Activated T-cell treated with anti-CD3 and anti-CD28 coated beads, Interleukin-2, amount 50 U/mL, for 4 hours (primary cell): ENCODE results near the gene TNFRSF18. TPM values are rescaled to one million over a fixed set of nuclear protein-coding genes. Genes with fewer than 3 reads are reported as not detected.
"Not testable (repeated sequence)": the region's sequence is repeated elsewhere in the genome, so short reads cannot be mapped to it uniquely, and the experiment has no call there.

Experiments
- ATAC-seq, 2 donors: fragments of 200-7000 bp; cut with Tn5 transposase; one replicate each; pipeline ENCODE4 v1.10.0; 2021
- DNase-seq: peaks from one replicate; pipeline ENCODE4 v3.0.0-alpha.2; 2020
- H3K27me3 Mint-ChIP-seq: one replicate; pipeline ENCODE4 v1.8.0; 2021; ENCODE audit warnings: low read depth, mixed read lengths
- H3K36me3 Mint-ChIP-seq: one replicate; pipeline ENCODE4 v1.8.0; 2022; ENCODE audit warnings: mixed read lengths; ENCODE audit not compliant: insufficient read depth
- H3K4me1 Mint-ChIP-seq: one replicate; pipeline ENCODE4 v1.8.0; 2021; ENCODE audit warnings: low read depth, mixed read lengths
- H3K4me3 Mint-ChIP-seq: one replicate; pipeline ENCODE4 v1.8.0; 2021; ENCODE audit warnings: mild to moderate bottlenecking, moderate library complexity, mixed read lengths
- H3K9me3 Mint-ChIP-seq: one replicate; pipeline ENCODE4 v1.8.0; 2021; ENCODE audit warnings: mixed read lengths
- total RNA-seq, 3 donors: library from RNA; stranded (reverse); gene quantifications; one replicate each; pipeline ENCODE4 v1.2.1, GENCODE V29; 2021

The TNFRSF18 gene
- 100 to 1,000 TPM; 102 to 212 (median 155) TPM for total RNA-seq

GRCh38 chr1:1206376-1206965 lies at the start of gene TNFRSF18:
Gene TNFRSF18 (minus strand): TSS chr1:1206592. CDS start chr1:1206571, 21 bp downstream.
- Mint-ChIP-seq H3K36me3 (no peaks in the 10 kb centered on the region), H3K4me3 (peak within 1 kb of the TSS; percentile 80), H3K4me1 (peaks cover 24% of the 10 kb centered on the region), H3K27me3 (no peaks in the 10 kb centered on the region), H3K9me3 (no peaks in the 10 kb centered on the region)
- peak; percentile 61 for DNase-seq
- peak; percentile 5 to 13 for ATAC-seq

- no peak for ATAC-seq
Measured at GRCh38 chr1:1255611-1256010, 49.2 kb upstream of the TNFRSF18 start.

GRCh38 chr1:1255078-1255477 lies 48.7 kb upstream of the TNFRSF18 start:
- Mint-ChIP-seq H3K36me3 (peaks cover 29% of the 10 kb centered on the region), H3K9me3 (no peaks in the 10 kb centered on the region), H3K27me3 (no peaks in the 10 kb centered on the region), H3K4me1 (peaks cover 8% of the 10 kb centered on the region), H3K4me3 (no peak overlapping the region)
- ATAC-seq: no peak
- DNase-seq: no peak

More at GRCh38 chr1:1255611-1256010, 49.2 kb upstream of the TNFRSF18 start:
- Mint-ChIP-seq H3K9me3 (no peaks in the 10 kb centered on the region), H3K4me1 (peaks cover 6% of the 10 kb centered on the region), H3K36me3 (peaks cover 34% of the 10 kb centered on the region), H3K4me3 (no peak overlapping the region), H3K27me3 (no peaks in the 10 kb centered on the region)
- no peak for DNase-seq

GRCh38 chr1:1254667-1254998 lies 48.2 kb upstream of the TNFRSF18 start:
- no peak for ATAC-seq
- no peaks in the 10 kb centered on the region for H3K9me3 Mint-ChIP-seq

GRCh38 chr1:1253972-1254666 lies 47.7 kb upstream of the TNFRSF18 start:
- H3K4me3 Mint-ChIP-seq: no peak overlapping the region
- no peaks in the 10 kb centered on the region for H3K9me3 Mint-ChIP-seq
- ATAC-seq: no peak

More at GRCh38 chr1:1254667-1254998, 48.2 kb upstream of the TNFRSF18 start:
- Mint-ChIP-seq H3K36me3 (peaks cover 25% of the 10 kb centered on the region), H3K4me3 (no peak overlapping the region), H3K4me1 (peaks cover 9% of the 10 kb centered on the region), H3K27me3 (no peaks in the 10 kb centered on the region)
- DNase-seq: no peak

GRCh38 chr1:1253314-1253713 lies 46.9 kb upstream of the TNFRSF18 start:
- Mint-ChIP-seq H3K9me3 (no peaks in the 10 kb centered on the region), H3K27me3 (no peaks in the 10 kb centered on the region), H3K4me1 (peaks cover 11% of the 10 kb centered on the region), H3K4me3 (no peak overlapping the region), H3K36me3 (peaks cover 22% of the 10 kb centered on the region)
- no peak for DNase-seq
- ATAC-seq: no peak

More at GRCh38 chr1:1253972-1254666, 47.7 kb upstream of the TNFRSF18 start:
- DNase-seq: no peak
- Mint-ChIP-seq H3K4me1 (peaks cover 11% of the 10 kb centered on the region), H3K27me3 (no peaks in the 10 kb centered on the region), H3K36me3 (peaks cover 22% of the 10 kb centered on the region)

- ATAC-seq (peak; percentile 77 to 92), DNase-seq (peak; percentile 77)
- Mint-ChIP-seq H3K4me1 (peaks cover 11% of the 10 kb centered on the region), H3K9me3 (no peaks in the 10 kb centered on the region), H3K27me3 (peaks cover 1% of the 10 kb centered on the region), H3K4me3 (peak overlapping the region; percentile 40), H3K36me3 (peaks cover 14% of the 10 kb centered on the region)
Measured at GRCh38 chr1:1250786-1251284, 44.4 kb upstream of the TNFRSF18 start.

GRCh38 chr1:1248009-1248913 lies 41.9 kb upstream of the TNFRSF18 start:
- not testable (repeated sequence) for ATAC-seq, H3K36me3 Mint-ChIP-seq, DNase-seq, H3K27me3 Mint-ChIP-seq, H3K9me3 Mint-ChIP-seq, H3K4me3 Mint-ChIP-seq
- H3K4me1 Mint-ChIP-seq: peaks cover 11% of the 10 kb centered on the region

GRCh38 chr1:1247341-1247913 lies 41.0 kb upstream of the TNFRSF18 start:
- peaks cover 11% of the 10 kb centered on the region for H3K4me1 Mint-ChIP-seq
- ATAC-seq (no peak), DNase-seq (no peak)
- no peaks in the 10 kb centered on the region for H3K36me3 Mint-ChIP-seq
- H3K9me3 Mint-ChIP-seq: no peaks in the 10 kb centered on the region
- H3K4me3 Mint-ChIP-seq: no peak overlapping the region
- peaks cover 1% of the 10 kb centered on the region for H3K27me3 Mint-ChIP-seq

GRCh38 chr1:1246577-1247340 lies 40.4 kb upstream of the TNFRSF18 start, which contains the start of gene C1QTNF12:
Gene C1QTNF12 (minus strand): TSS chr1:1246722. CDS start chr1:1246690, 32 bp downstream.
- ATAC-seq: peak; percentile 27 to 38
- Mint-ChIP-seq H3K36me3 (no peaks in the 10 kb centered on the region), H3K27me3 (peaks cover 1% of the 10 kb centered on the region)

GRCh38 chr1:1245817-1246576 lies 39.6 kb upstream of the TNFRSF18 start:
- ATAC-seq: no peak
- Mint-ChIP-seq H3K9me3 (no peaks in the 10 kb centered on the region), H3K27me3 (peaks cover 1% of the 10 kb centered on the region), H3K4me1 (peaks cover 9% of the 10 kb centered on the region), H3K4me3 (no peak overlapping the region), H3K36me3 (no peaks in the 10 kb centered on the region)
- no peak for DNase-seq

More at GRCh38 chr1:1246577-1247340, 40.4 kb upstream of the TNFRSF18 start, which contains the start of gene C1QTNF12:
- no peak for DNase-seq
- Mint-ChIP-seq H3K4me3 (no peak within 1 kb of the TSS), H3K4me1 (peaks cover 11% of the 10 kb centered on the region), H3K9me3 (no peaks in the 10 kb centered on the region)

GRCh38 chr1:1245178-1245816 lies 38.9 kb upstream of the TNFRSF18 start:
- H3K4me1 Mint-ChIP-seq: peaks cover 6% of the 10 kb centered on the region
- H3K4me3 Mint-ChIP-seq: no peak overlapping the region
- peaks cover 1% of the 10 kb centered on the region for H3K27me3 Mint-ChIP-seq
- no peaks in the 10 kb centered on the region for H3K9me3 Mint-ChIP-seq
- H3K36me3 Mint-ChIP-seq: no peaks in the 10 kb centered on the region
- ATAC-seq (no peak), DNase-seq (no peak)
